H1 (cell line): Measurements from ENCODE around the gene ASB14. TPM values are rescaled to one million over a fixed set of nuclear protein-coding genes. Genes with fewer than 3 reads are reported as not detected.

Source experiments
- BRCA1 ChIP-seq: IDR thresholded peaks from 2 replicates; pipeline ENCODE4 v1.6.1; 2012; ENCODE audit warnings: low read depth, low read length, improper control_type of control experiment
- SIX5 ChIP-seq: IDR thresholded peaks from 2 replicates; pipeline ENCODE4 v1.6.1; 2011; ENCODE audit warnings: mild to moderate bottlenecking, low read depth, low read length
- polyA plus RNA-seq, 7 experiments: library from polyadenylated mRNA; depleted of rRNA in 3 of 7; stranded (reverse) in 5 of 7; unstranded in 2 of 7; fragments of >200 nt in 5 of 7; fragments of 200-250 nt in 2 of 7; gene quantifications; 1 replicate in 5 of 7; 2 replicates in 1 of 7; 4 replicates in 1 of 7; pipeline versions ENCODE4 v1.2.1 to v1.2.3, GENCODE V29; 2011 to 2013; ENCODE audit warnings: missing spikeins in 2 of 7, mixed read lengths in 2 of 7
- total RNA-seq: library from RNA; stranded (reverse); fragmentation: NEBNext Ultra II Directional; extraction: Animal tissue kit (Norgen Biotek cat#: 25700); gene quantifications from 2 replicates; pipeline ENCODE4 v1.2.1, GENCODE V29; 2021

ASB14 gene
- total and polyA plus RNA-seq, 2 of the 8 experiments (the other 6 are each of a cell fraction or from before 2014, with no cell fraction given), result not detected

- TF ChIP-seq BRCA1 (no peak), SIX5 (no peak)
Observed at GRCh38 chr3:57283334-57283733, 9.2 kb downstream of the ASB14 start (continued).
